Measurements from ENCODE around the gene PPP6R2. TPM values are rescaled to one million over a fixed set of nuclear protein-coding genes. Genes with fewer than 3 reads are reported as not detected.

Gene PPP6R2
- total RNA-seq, 2 donors from 2014 or later, result 44.6 to 61.0 TPM

GRCh38 chr22:50483106-50483505 is 140.0 kb downstream of the PPP6R2 start:
- no peak for ATAC-seq
- intact Hi-C loops (cut with DNase I, micrococcal nuclease), result no loop called here
- DNase-seq, result no peak

GRCh38 chr22:50483556-50483955 is 140.4 kb downstream of the PPP6R2 start:
- ATAC-seq, result no peak

GRCh38 chr22:50483977-50484853 is 141.1 kb downstream of the PPP6R2 start:
- intact Hi-C loops (cut with DNase I, micrococcal nuclease), result no loop called here
- DNase-seq, result peak; percentile 66 to 74

More at GRCh38 chr22:50483556-50483955, 140.4 kb downstream of the PPP6R2 start:
- intact Hi-C loops (cut with DNase I, micrococcal nuclease), result no loop called here
- no peak for DNase-seq

GRCh38 chr22:50485221-50486131 is 142.3 kb downstream of the PPP6R2 start:
- DNase-seq (peak in 1 of 2 donors; percentile 53), ATAC-seq (peak; percentile 30)
- intact Hi-C loops (cut with DNase I, micrococcal nuclease), result no loop called here

More at GRCh38 chr22:50483977-50484853, 141.1 kb downstream of the PPP6R2 start:
- ATAC-seq, result peak; percentile 81

- intact Hi-C loops (cut with DNase I, micrococcal nuclease), result no loop called here
- DNase-seq (no peak), ATAC-seq (no peak)
Measured at GRCh38 chr22:50486561-50487289, 143.6 kb downstream of the PPP6R2 start, which contains the start of gene MIOX. Gene MIOX (plus strand): TSS chr22:50486859. CDS start chr22:50486898, 39 bp downstream.

GRCh38 chr22:50487290-50488005 is 144.3 kb downstream of the PPP6R2 start:
- DNase-seq (no peak), ATAC-seq (no peak)
- intact Hi-C loops (cut with DNase I, micrococcal nuclease), result no loop called here

GRCh38 chr22:50488006-50488677 is 145.0 kb downstream of the PPP6R2 start:
- intact Hi-C loops (cut with DNase I, micrococcal nuclease), result no loop called here
- no peak for DNase-seq
- no peak for ATAC-seq

- no peak for DNase-seq
- no peak for ATAC-seq
- intact Hi-C loops (cut with DNase I, micrococcal nuclease), result no loop called here
Measured at GRCh38 chr22:50488886-50489285, 145.8 kb downstream of the PPP6R2 start.

- intact Hi-C loops (cut with DNase I, micrococcal nuclease), result no loop called here
- DNase-seq (no peak), ATAC-seq (no peak)
Measured at GRCh38 chr22:50489363-50490243, 146.5 kb downstream of the PPP6R2 start.

- ATAC-seq (no peak), DNase-seq (peak in 1 of 2 donors; percentile 4)
- intact Hi-C loops (cut with DNase I, micrococcal nuclease), result no loop called here
Measured at GRCh38 chr22:50490531-50491308, 147.6 kb downstream of the PPP6R2 start.

Other genes starting within 250 kb of the PPP6R2 start
- under 1 TPM; 0.09 to 0.14 TPM for gene PANX2, start 172.6 kb upstream of the PPP6R2 start, total RNA-seq
- 10 to 100 TPM; 46.4 to 63.5 TPM for gene TRABD, start 157.4 kb upstream of the PPP6R2 start, total RNA-seq
- gene SELENOO, start 142.3 kb upstream of the PPP6R2 start, total RNA-seq, result 10 to 100 TPM; 21.9 to 29.6 TPM
- 10 to 100 TPM; 26.3 to 31.6 TPM for gene TUBGCP6, start 98.3 kb upstream of the PPP6R2 start, total RNA-seq
- gene HDAC10, start 92.1 kb upstream of the PPP6R2 start, total RNA-seq, result 10 to 100 TPM; 48.3 to 49.2 TPM
- gene MAPK12, start 81.6 kb upstream of the PPP6R2 start, total RNA-seq, result 1 to 10 TPM; 3.0 to 3.1 TPM
- gene MAPK11, start 72.9 kb upstream of the PPP6R2 start, total RNA-seq, result 1 to 10 TPM; 1.2 to 1.9 TPM
- gene PLXNB2, start 35.7 kb upstream of the PPP6R2 start, total RNA-seq, result 100 to 1,000 TPM; 290 TPM
- 1 to 10 TPM; 3.7 to 4.7 TPM for gene DENND6B, start 16.3 kb upstream of the PPP6R2 start, total RNA-seq
- gene SBF1, start 131.7 kb downstream of the PPP6R2 start, total RNA-seq, result 10 to 100 TPM; 69.2 to 80.1 TPM
- gene ADM2, start 138.2 kb downstream of the PPP6R2 start, total RNA-seq, result 1 to 10 TPM; 5.4 to 8.9 TPM
- gene MIOX, start 143.5 kb downstream of the PPP6R2 start, total RNA-seq, result not detected
- 10 to 100 TPM; 58.7 to 59.3 TPM for gene LMF2, start 164.4 kb downstream of the PPP6R2 start, total RNA-seq
- gene NCAPH2, start 164.9 kb downstream of the PPP6R2 start, total RNA-seq, result 10 to 100 TPM; 26.6 to 27.1 TPM
- gene SCO2, start 182.3 kb downstream of the PPP6R2 start, total RNA-seq, result 1 to 10 TPM; 5.5 to 5.7 TPM
- 10 to 100 TPM; 32.0 to 33.0 TPM for gene TYMP, start 186.7 kb downstream of the PPP6R2 start, total RNA-seq
- under 1 TPM in 1 of 2 donors, not detected in 1; 0.17 TPM for gene KLHDC7B, start 202.6 kb downstream of the PPP6R2 start, total RNA-seq
- gene SYCE3, start 219.6 kb downstream of the PPP6R2 start, total RNA-seq, result under 1 TPM in 1 of 2 donors, not detected in 1; 0.67 TPM
- gene CPT1B, start 235.1 kb downstream of the PPP6R2 start, total RNA-seq, result 10 to 100 TPM; 22.6 to 26.6 TPM
- gene CHKB, start 239.5 kb downstream of the PPP6R2 start, total RNA-seq, result 10 to 100 TPM; 66.9 to 72.7 TPM